ENCODE measurements around the gene INSRR.

GRCh38 chr1:156814571-156815260 is 44.2 kb downstream of the INSRR start:
- TF ChIP-seq CTCF (conservative IDR thresholded peaks at IDR 0.05; ENCODE audit: low read depth, low read length) (no peak), POLR2A (IDR thresholded peaks at IDR 0.05; ENCODE audit: low read depth, low read length) (no peak), RCOR1 (IDR thresholded peaks at IDR 0.05; ENCODE audit: insufficient replicate concordance, low read length) (no peak), ELK1 (IDR thresholded peaks at IDR 0.05; ENCODE audit: borderline replicate concordance, low read depth, low read length) (no peak), RAD21 (IDR thresholded peaks at IDR 0.05; ENCODE audit: low read length) (no peak), MAFK (IDR thresholded peaks at IDR 0.05; ENCODE audit: low read depth, low read length) (no peak), RFX5 (IDR thresholded peaks at IDR 0.05; ENCODE audit: low read depth, low read length) (no peak), BHLHE40 (IDR thresholded peaks at IDR 0.05; ENCODE audit: low read depth, low read length) (no peak), CEBPB (IDR thresholded peaks at IDR 0.05; ENCODE audit: low read depth, low read length) (no peak), SMC3 (IDR thresholded peaks at IDR 0.05; ENCODE audit: low read depth, low read length) (no peak)

Data from IMR-90 (cell line).